Fibroblast of the conjunctiva (primary cell): ENCODE measurements around the gene DNAJA3.

Source experiments
- DNase-seq: peaks from one replicate; pipeline ENCODE4 v3.0.0-alpha.2; 2010; ENCODE audit warnings: low read depth

The DNAJA3 gene

DNA sequence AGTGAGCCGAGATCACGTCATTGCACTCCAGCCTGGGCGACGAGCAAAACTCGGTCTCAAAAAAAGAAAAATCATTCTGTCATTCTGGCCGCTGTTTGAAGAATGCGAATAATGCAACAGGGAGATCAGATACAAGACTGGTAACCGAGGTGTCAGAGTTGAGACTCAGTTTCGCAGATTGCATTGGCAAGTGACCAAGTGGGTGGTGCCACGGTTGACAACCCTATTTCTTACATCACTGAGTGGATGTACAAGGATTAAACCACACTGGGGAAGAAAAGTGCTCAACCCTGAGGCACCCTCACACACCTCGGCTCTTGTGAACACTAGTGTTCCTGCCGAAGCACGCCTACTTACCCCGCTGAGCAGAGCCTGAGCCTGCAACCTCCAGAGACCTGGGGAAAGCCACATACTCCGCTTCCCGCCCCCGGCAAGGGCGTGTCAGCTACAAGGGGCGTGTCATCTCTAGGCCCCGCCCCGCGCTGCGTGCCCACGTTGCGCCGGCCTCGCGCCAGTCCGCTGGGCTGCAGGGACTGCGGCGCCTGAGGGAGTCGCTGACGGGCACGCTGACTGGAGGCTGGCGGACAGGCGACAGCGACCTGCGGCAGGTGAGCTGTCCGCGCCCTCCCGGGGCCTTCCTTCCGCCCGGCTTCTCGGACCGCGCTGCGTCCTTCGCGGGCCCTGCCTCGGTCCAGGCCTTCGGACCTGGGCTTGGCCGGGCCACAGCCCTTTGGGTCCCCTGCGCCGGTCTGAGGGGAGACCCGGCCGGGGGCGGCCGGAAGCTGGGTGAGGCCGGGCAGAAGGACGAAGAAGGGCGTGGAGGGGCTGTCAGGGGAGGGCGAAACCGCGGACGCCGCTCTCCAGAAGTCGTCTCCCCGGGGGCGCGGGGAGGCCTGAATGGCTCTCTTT is 50.5 kb downstream of the DNAJA3 start, which contains the start of gene HMOX2:
Gene HMOX2 (plus strand): TSS at position 519 of the 909 bp plus-strand sequence. CDS start 29,127 bp downstream, outside the sequence.
- peak; percentile 85 for DNase-seq

DNA sequence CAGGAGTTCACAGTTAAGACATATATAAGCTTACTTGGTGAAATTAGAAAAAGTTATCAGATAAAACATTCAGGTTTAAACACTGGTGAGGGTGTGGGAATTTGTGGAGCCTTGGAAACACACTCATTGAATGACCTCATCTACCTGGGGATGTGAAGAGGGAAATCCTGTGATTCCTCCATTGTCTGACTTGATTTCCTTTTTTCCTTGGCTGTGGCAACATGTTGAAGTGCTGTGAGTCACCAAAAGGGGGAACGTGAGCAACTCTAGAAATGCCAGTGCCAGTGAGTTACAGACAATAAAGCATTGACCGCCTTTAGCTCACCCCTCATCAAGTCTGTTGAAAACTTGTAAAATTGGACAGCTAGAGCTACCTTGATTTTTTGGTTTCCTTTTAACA is 52.3 kb downstream of the DNAJA3 start:
- DNase-seq = no peak

DNA sequence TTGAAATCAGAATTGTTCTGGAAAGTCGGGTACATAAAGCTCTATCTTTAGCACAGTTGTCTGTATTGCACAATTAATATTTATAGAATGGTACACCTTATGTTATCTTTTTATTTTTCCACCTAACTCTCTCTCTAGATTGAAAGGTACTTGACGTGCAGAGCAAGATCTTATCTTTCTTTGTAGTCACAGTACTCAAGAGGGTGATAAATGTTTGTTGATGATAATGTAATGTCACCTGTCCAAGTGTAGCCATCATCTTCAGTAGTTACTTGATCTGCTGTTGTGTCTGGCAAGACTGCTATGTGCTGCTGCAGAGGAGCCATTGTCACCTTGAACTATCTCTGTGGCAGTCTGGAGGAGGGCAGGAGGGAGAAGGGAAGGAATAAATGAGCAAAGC is 55.9 kb downstream of the DNAJA3 start:
- no peak for DNase-seq

DNA sequence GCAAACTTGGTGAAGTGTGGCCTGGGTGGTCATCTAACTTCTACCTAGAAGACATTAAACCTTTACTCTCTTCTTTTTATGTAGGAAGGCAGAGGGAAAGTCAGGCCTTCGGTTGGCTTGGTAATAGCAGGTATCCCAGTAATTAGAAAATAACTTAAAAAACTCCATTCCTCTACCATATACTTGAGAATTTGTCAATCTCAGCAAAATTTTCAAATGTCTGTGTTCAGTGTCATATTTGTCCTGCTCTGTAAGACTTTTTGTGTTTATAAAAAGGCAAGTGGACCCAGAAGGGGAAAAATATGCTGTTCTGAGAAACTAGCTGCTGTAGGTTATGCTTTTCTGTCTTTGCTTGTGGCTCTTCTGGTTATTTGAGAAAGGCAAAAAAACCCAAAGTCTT is 56.3 kb downstream of the DNAJA3 start:
- no peak for DNase-seq

DNA sequence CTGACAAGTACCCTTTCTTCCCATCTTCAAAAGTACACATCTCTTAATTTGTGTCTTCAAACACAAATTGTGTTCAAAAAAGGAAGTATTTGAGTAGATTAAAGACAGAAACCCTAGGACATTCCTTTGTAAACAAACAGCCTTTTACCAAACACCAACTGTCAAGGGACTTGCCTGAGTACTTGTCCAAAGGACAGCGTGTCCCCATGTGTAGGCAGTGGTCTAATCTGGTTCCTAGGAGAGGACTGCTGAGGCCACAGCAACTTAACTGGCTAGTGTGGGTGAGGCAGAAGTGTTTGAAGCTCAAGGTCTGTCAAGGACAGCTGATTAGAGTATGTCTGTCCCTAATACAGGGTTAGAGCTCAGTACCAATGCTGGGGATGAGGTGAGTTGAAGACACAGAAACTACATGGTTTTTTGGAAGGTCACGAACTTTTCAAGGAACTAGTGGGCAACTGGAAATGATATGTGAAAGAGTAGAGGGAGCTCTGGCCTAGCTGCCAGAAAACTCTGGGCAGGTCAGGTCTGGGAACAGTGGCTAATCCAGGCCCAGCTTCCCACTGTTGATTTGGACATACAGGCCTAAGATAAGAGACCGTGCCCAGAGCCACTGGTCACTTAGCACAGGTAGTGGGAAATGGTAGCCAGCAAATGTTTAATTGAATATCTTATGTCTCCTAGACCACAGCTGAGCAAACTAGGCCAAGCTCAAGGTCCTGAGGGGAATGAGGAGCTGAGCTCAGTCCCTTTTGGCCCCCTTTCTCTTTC is 60.6 kb downstream of the DNAJA3 start:
- DNase-seq = no peak

DNA sequence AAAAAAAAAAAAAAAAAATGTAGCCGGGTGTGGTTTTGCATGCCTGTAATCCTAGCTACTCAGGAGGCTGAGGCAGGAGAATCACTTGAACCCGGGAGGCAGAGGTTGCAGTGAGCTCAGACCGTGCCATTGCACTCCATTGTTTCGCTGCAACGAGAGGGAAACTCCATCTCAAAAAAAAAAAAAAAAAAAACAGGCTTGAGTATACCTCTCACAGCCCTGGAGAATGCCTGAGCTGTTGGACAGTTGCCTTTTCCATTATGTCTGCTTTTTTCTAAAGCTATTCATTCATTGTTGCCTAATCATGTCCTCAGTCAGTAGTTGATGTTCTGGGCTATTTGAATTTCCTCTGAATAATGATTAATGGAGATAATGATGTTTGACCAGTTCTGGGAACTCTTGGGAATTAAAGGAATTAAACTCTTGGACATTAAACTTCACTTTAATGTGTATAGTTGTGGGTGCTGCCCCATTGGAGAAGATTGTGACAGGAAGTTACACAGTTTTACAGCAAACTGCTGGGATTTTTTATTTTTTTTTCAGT is 62.4 kb downstream of the DNAJA3 start:
- DNase-seq = no peak

DNA sequence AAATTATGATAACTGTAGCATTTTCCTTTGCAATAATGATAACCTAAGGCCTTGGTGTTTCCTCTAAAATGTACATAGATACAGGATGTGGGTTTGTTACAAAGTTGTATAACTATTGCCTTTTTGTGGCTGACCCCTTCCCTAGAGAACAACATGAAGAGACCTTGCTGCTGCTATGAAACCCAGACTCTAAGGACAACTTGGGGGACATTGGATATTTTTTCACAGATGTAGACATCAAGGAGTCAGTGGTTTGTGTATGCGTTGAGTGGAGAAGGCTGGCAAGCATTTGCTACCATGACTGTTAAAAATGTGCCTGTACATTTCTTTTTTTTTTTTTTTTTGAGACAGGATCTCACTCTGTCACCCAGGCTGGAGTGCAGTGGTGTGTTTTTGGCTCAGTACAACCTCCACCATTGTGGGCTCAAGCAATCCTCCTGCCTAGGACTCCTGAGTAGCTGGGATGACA is 62.9 kb downstream of the DNAJA3 start:
- DNase-seq = no peak

DNA sequence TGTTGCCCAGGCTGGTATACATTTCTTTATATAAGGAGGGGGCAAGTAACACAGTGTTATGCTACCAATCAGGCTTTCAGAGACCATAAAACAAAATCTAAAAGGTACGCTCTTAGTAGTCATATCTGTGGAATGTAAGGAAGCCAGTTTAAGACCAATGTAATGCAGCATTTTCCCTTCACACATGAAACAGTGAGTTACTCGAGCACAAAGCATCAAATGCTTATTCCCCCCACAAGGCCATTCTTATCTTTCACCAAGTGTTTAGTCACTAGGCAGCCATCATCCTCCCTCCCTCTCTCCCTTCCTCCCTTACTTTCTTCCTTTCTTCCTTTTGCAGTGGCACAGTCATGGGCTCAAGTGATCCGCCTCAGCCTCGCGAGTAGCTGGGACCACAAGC is 63.4 kb downstream of the DNAJA3 start:
- DNase-seq = no peak

DNA sequence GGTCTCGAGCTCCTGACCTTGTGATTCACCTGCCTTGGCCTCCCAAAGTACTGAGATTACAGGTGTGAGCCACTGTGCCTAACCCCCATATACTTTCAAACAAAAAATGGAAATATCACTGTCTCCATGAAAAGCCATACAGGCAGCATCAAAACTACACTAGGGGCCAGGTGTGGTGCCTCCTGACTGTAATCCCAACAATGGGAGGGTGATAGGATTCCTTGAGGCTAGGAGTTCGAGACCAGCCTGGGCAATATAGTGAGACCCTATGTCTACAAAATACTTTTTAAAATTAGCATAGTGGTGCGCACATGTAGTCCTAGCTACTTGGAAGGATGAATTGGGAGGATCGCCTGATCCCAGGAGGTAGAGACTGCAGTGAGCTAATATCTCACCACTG is 66.2 kb downstream of the DNAJA3 start:
- no peak for DNase-seq

DNA sequence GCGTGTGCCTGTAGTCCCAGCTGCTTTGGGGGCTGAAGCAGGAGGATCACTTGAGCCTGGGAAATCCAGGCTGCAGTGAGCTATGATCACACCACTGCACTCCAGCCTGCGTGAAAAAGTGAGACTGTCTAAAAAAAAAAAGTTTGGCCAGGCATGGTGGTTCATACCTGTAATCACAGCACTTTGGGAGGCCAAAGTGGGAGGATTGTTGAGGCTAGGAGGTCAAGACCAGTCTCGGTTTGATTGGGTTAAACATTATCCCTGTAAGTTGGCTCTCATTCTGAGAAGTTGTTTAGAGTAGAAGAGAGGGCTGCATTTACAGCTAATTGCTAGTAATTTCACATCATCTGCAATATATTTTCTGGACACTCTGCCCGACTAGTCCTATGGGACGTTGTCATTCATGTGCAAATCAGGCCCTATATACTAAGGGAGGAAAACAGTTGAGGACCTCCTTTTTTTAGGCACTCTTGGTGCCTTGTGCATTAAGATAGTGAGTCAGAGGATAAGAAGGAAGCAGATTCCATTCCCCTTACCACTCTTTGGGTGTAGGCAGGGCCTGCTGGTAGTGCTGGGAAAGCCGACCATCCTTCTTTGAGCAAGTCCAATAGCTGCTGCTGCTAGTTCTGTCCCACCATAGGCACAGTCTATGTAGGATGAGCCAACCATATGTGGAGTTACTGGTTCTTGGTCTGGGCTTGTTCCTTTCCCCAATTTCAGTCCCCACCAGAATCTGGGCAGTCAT is 69.2 kb downstream of the DNAJA3 start:
- no peak for DNase-seq

DNA sequence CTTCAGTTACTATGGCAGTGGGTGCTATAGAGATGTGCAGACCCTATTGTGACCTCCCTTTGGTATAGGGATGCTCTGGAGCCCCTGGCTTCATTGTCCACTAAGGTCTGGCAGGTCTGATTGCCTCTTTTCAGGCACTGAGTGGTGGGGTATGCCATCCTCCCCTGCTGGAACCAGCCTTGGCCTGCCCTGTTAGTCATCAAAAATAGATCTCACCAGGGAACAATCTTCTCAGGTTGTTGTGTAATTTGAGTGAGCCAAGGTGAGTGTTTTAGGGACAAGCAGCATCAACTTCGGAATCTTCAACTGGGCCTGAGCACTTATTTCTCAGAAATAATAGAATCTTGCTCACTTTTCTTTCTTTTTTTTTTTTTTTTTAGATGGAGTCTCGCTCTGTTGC is 70.1 kb downstream of the DNAJA3 start:
- no peak for DNase-seq

DNA sequence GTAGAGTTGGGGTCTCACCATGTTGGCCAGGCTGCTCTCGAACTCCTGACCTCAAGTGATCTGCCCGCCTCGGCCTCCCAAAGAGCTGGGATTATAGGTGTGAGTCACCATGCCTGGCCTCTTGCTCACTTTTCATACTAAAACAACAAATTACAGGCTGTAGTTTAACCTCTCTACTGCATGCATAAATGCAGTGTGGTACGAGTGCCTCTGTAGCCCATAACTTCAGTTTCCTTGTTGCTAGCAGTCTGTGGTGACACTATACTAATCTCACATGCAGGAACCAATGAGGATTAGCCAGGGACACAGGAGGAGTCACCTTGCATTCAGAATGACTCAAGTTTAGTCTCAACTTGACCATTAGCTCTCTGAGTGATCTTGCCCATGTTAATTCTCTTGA is 70.6 kb downstream of the DNAJA3 start:
- DNase-seq = no peak

DNA sequence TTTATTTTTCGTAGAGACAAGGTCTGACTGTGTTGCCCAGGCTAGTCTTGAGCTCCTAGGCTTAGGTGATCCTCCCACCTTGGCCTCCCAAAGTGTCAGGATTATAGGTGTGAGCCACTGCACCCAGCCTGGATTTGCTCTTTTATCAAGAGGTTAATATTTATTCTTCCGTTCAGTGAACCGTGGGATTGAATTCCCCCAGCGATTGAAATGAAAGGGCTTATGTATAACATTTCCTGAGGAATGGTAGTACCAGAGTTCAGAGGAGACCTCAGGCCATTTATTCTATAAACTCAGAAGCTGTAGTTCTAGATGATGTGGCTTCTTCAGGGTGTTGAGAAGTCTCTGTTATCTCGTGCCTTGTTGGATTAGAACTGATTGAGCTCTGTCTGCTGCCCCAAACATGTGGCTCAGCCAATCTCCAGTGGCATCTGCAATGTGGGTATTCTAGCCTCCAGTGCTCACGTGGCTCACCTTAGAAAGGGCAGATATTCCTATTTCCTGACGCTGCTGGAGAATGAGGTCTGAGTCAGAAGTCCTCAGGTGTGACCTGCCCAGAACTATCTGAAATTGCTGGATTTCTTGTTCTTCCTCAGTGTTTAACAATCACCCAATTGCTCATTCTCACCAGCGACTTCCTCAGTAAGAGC is 73.0 kb downstream of the DNAJA3 start:
- no peak for DNase-seq

DNA sequence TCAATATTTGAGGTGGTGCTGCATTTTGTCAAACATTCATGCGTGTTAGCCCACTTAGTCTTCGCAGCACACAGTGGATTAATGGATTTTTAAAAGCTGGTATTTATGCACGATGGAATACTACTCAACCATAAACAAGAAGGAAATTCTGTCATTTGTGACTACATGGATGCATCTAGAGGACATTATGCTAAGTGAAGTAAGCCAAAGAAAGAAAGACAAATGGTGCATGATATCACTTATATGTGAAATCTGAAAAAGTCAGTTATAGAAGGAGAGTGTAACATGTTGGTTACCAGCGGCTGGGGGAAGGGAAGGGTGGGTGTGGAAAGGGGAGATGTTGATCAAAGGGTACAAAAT is 73.5 kb downstream of the DNAJA3 start:
- no peak for DNase-seq

DNA sequence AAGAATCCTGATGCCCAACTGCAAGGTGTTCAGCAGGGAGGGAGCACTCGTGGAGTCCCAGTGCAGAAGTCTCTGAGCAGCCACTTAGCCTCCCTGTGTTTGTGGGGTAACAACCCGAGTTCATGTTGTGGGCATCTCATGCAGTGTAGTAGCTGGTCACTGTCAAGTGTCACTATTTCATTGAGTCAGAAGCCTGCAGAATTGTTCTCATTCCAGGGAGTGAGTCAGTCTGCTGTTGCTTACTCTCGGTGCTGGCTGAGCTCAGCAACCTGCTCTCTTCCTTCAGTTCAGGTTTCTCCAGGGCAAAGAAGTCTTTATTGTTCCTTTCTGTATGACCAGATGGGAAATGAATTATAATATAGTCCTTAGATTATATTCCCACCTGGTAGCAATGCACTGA is 74.6 kb downstream of the DNAJA3 start:
- DNase-seq = no peak

DNA sequence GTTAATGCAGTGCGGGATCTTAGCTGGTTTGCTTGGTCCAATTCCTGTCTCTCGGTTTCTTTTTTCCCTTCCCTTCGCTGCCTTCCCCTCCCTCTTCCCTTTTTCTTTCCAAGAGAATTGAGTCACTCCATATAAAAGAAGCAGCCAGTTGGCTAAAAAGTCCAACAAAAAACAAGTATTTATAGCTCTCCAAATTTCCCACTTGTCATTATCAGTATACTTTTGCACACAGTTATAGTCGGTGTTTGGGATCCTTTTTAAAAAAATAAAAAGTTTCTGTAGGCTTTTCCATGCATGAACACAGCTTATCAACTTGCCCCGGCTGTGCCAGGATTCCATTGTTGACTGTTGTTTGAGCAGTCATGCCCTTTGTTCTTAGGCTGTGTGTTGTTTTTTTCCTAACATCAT is 75.4 kb downstream of the DNAJA3 start:
- DNase-seq = no peak

DNA sequence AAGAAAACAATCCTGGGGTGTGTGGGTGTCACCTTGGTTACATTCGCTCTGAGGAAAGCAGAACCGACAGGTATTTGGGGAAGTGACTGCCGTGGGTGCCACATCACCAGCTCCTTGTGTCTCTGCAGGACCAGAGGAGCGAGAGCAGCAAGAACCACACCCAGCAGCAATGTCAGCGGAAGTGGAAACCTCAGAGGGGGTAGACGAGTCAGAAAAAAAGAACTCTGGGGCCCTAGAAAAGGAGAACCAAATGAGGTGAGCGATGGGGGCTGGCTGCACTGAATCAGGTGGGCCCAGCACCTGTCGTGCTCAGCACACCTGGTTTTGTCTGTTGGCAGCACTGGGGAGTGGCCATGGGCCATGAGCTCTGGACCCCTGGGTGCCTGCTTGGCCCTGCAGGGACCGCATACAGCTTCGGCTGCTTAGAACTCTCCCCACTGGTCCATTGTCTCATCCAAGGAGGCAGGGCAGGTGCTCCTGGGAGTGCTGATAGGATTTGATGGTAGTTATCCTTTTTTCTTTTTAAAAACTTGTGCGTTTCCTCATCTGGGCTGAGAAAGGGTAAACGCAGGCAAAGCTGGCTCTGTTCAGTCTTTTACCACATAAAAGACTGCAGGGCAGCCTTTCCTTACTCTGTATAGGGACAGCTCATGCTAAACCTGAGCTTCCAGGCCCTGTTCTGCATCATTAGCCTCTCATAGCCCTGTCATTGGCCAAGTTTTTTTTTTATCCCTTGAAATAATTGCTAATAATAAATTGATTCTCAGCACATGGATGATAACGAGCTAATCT is 79.9 kb downstream of the DNAJA3 start:
- DNase-seq = no peak
